Mononuclear cell (primary cell): ENCODE data around the gene MTPN. TPM values are rescaled to one million over a fixed set of nuclear protein-coding genes. Genes with fewer than 3 reads are reported as not detected.

Source experiments
- H3K27me3 ChIP-seq: 2 replicates; pipeline ENCODE4 v1.6.0; 2011; ENCODE audit warnings: low read length, control low read depth; ENCODE audit not compliant: insufficient read depth
- H3K4me1 ChIP-seq: 2 replicates; pipeline ENCODE4 v1.5.1; 2011; ENCODE audit warnings: mild to moderate bottlenecking, low read length, control low read depth; ENCODE audit not compliant: insufficient read depth
- H3K4me3 ChIP-seq: 2 replicates; pipeline ENCODE4 v1.5.1; 2011; ENCODE audit warnings: mild to moderate bottlenecking, low read length, moderate library complexity
- H3K9me3 ChIP-seq: 2 replicates; pipeline ENCODE4 v1.5.1; 2011; ENCODE audit warnings: low read depth, mild to moderate bottlenecking, control low read depth, low read length
- total RNA-seq: library from RNA; depleted of rRNA; stranded (reverse); fragments of >200 nt; gene quantifications from one replicate; pipeline ENCODE4 v1.2.3, GENCODE V29; 2012

MTPN gene
- total RNA-seq, 1 donor = 181 TPM

GRCh38 chr7:135905858-135906257, 71.3 kb downstream of the MTPN start:
- Histone ChIP-seq H3K4me1 (peaks cover 11% of the 10 kb centered on the region), H3K4me3 (no peak overlapping the region)

GRCh38 chr7:135905355-135905754, 71.8 kb downstream of the MTPN start:
- Histone ChIP-seq H3K27me3 (no peaks in the 10 kb centered on the region), H3K4me1 (peaks cover 11% of the 10 kb centered on the region), H3K4me3 (no peak overlapping the region), H3K9me3 (no peaks in the 10 kb centered on the region)

More at GRCh38 chr7:135905858-135906257, 71.3 kb downstream of the MTPN start:
- Histone ChIP-seq H3K9me3 (no peaks in the 10 kb centered on the region), H3K27me3 (no peaks in the 10 kb centered on the region)

GRCh38 chr7:135904282-135904681, 72.9 kb downstream of the MTPN start:
- Histone ChIP-seq H3K27me3 (no peaks in the 10 kb centered on the region), H3K9me3 (no peaks in the 10 kb centered on the region), H3K4me3 (no peak overlapping the region), H3K4me1 (peaks cover 11% of the 10 kb centered on the region)

GRCh38 chr7:135901585-135902540, 75.3 kb downstream of the MTPN start:
- Histone ChIP-seq H3K9me3 (no peaks in the 10 kb centered on the region), H3K4me3 (no peak overlapping the region), H3K4me1 (peaks cover 11% of the 10 kb centered on the region), H3K27me3 (no peaks in the 10 kb centered on the region)

GRCh38 chr7:135900065-135900546, 77.1 kb downstream of the MTPN start:
- H3K4me1 ChIP-seq = peaks cover 2% of the 10 kb centered on the region
- H3K27me3 ChIP-seq = no peaks in the 10 kb centered on the region
- H3K9me3 ChIP-seq = no peaks in the 10 kb centered on the region
- H3K4me3 ChIP-seq = no peak overlapping the region

- Histone ChIP-seq H3K9me3 (no peaks in the 10 kb centered on the region), H3K4me3 (no peak overlapping the region), H3K27me3 (no peaks in the 10 kb centered on the region), H3K4me1 (no peaks in the 10 kb centered on the region)
Measured at GRCh38 chr7:135899458-135900064, 77.6 kb downstream of the MTPN start.

- Histone ChIP-seq H3K27me3 (no peaks in the 10 kb centered on the region), H3K4me3 (no peak overlapping the region), H3K4me1 (no peaks in the 10 kb centered on the region), H3K9me3 (no peaks in the 10 kb centered on the region)
Measured at GRCh38 chr7:135898226-135898625, 78.9 kb downstream of the MTPN start.

- Histone ChIP-seq H3K27me3 (no peaks in the 10 kb centered on the region), H3K4me3 (no peak overlapping the region), H3K9me3 (no peaks in the 10 kb centered on the region), H3K4me1 (no peaks in the 10 kb centered on the region)
Measured at GRCh38 chr7:135894816-135895215, 82.3 kb downstream of the MTPN start.

- Histone ChIP-seq H3K27me3 (no peaks in the 10 kb centered on the region), H3K4me3 (no peak overlapping the region), H3K9me3 (no peaks in the 10 kb centered on the region), H3K4me1 (no peaks in the 10 kb centered on the region)
Measured at GRCh38 chr7:135889823-135890222, 87.3 kb downstream of the MTPN start.

- no peaks in the 10 kb centered on the region for H3K9me3 ChIP-seq
- H3K27me3 ChIP-seq = no peaks in the 10 kb centered on the region
- no peak overlapping the region for H3K4me3 ChIP-seq
- H3K4me1 ChIP-seq = no peaks in the 10 kb centered on the region
Measured at GRCh38 chr7:135888740-135889139, 88.4 kb downstream of the MTPN start.

- Histone ChIP-seq H3K27me3 (no peaks in the 10 kb centered on the region), H3K4me3 (no peak overlapping the region), H3K9me3 (no peaks in the 10 kb centered on the region), H3K4me1 (no peaks in the 10 kb centered on the region)
Measured at GRCh38 chr7:135886345-135887132, 90.6 kb downstream of the MTPN start.

GRCh38 chr7:135884495-135885232, 92.5 kb downstream of the MTPN start:
- Histone ChIP-seq H3K4me3 (no peak overlapping the region), H3K9me3 (no peaks in the 10 kb centered on the region), H3K4me1 (no peaks in the 10 kb centered on the region), H3K27me3 (no peaks in the 10 kb centered on the region)

- Histone ChIP-seq H3K27me3 (no peaks in the 10 kb centered on the region), H3K9me3 (no peaks in the 10 kb centered on the region), H3K4me1 (no peaks in the 10 kb centered on the region), H3K4me3 (no peak overlapping the region)
Measured at GRCh38 chr7:135879233-135879632, 97.9 kb downstream of the MTPN start.

GRCh38 chr7:135878284-135878683, 98.9 kb downstream of the MTPN start:
- Histone ChIP-seq H3K4me3 (no peak overlapping the region), H3K4me1 (no peaks in the 10 kb centered on the region), H3K27me3 (no peaks in the 10 kb centered on the region), H3K9me3 (no peaks in the 10 kb centered on the region)
